Measurements from ENCODE around the gene CTNND2. TPM values are rescaled to one million over a fixed set of nuclear protein-coding genes. Genes with fewer than 3 reads are reported as not detected.

CTNND2 gene
- polyA plus RNA-seq, 1 donor from 2014 or later = 67.0 TPM

- no peak overlapping the region for H3K27ac ChIP-seq (ENCODE audit: low read length)
- H4K20me1 ChIP-seq (ENCODE audit: insufficient read depth) = no peaks in the 10 kb centered on the region
- H3K9me2 ChIP-seq (ENCODE audit: insufficient read depth, low read length) = no peaks in the 10 kb centered on the region
- no peaks in the 10 kb centered on the region for H3K79me2 ChIP-seq (replicated peaks; ENCODE audit: insufficient read depth, low read length)
- no peaks in the 10 kb centered on the region for H3F3A ChIP-seq (ENCODE audit: insufficient read depth, low read length, poor library complexity, severe bottlenecking)
- H2AFZ ChIP-seq (ENCODE audit: low read depth, low read length) = no peak overlapping the region
- no peaks in the 10 kb centered on the region for H3K9me3 ChIP-seq (ENCODE audit: low read length)
- H3K27me3 ChIP-seq (ENCODE audit: insufficient read depth, low read depth, low read length) = no peaks in the 10 kb centered on the region
- peaks cover 5% of the 10 kb centered on the region for H3K36me3 ChIP-seq (ENCODE audit: insufficient read depth, low read length)
- H3K4me2 ChIP-seq (ENCODE audit: low read length) = no peak overlapping the region
- TF ChIP-seq RAD21 (conservative IDR thresholded peaks at IDR 0.05) (no peak), EP300 (conservative IDR thresholded peaks at IDR 0.05; ENCODE audit: poor library complexity, severe bottlenecking) (no peak), POLR2AphosphoS5 (IDR thresholded peaks at IDR 0.05) (no peak), TAF1 (IDR thresholded peaks at IDR 0.05; ENCODE audit: low read depth) (no peak), EZH2 (IDR thresholded peaks at IDR 0.05; ENCODE audit: borderline replicate concordance, insufficient read depth, low read length, poor library complexity, severe bottlenecking) (no peak), REST (IDR thresholded peaks at IDR 0.05; ENCODE audit: borderline replicate concordance) (no peak), SMC3 (conservative IDR thresholded peaks at IDR 0.05; ENCODE audit: poor library complexity) (no peak), MXI1 (conservative IDR thresholded peaks at IDR 0.05; ENCODE audit: poor library complexity, severe bottlenecking) (no peak), CTCF (IDR thresholded peaks at IDR 0.05; ENCODE audit: poor library complexity, severe bottlenecking) (no peak)
- no peak overlapping the region for H3K9ac ChIP-seq (ENCODE audit: low read length)
- H3K4me3 ChIP-seq (ENCODE audit: low read length) = no peak overlapping the region
Observed at GRCh38 chr5:11197726-11198125, 706.5 kb downstream of the CTNND2 start.

GRCh38 chr5:11191673-11192072 is 712.6 kb downstream of the CTNND2 start:
- Histone ChIP-seq H3K36me3 (ENCODE audit: insufficient read depth, low read length) (no peaks in the 10 kb centered on the region), H3K27ac (ENCODE audit: low read length) (no peak overlapping the region), H3K27me3 (ENCODE audit: insufficient read depth, low read depth, low read length) (no peaks in the 10 kb centered on the region), H3F3A (ENCODE audit: insufficient read depth, low read length, poor library complexity, severe bottlenecking) (no peaks in the 10 kb centered on the region), H3K9me3 (ENCODE audit: low read length) (no peaks in the 10 kb centered on the region), H2AFZ (ENCODE audit: low read depth, low read length) (no peak overlapping the region), H3K4me3 (ENCODE audit: low read length) (no peak overlapping the region), H3K4me2 (ENCODE audit: low read length) (no peak overlapping the region), H4K20me1 (ENCODE audit: insufficient read depth) (no peaks in the 10 kb centered on the region), H3K79me2 (replicated peaks; ENCODE audit: insufficient read depth, low read length) (no peaks in the 10 kb centered on the region), H3K9me2 (ENCODE audit: insufficient read depth, low read length) (no peaks in the 10 kb centered on the region), H3K9ac (ENCODE audit: low read length) (no peak overlapping the region)
- TF ChIP-seq MXI1 (conservative IDR thresholded peaks at IDR 0.05; ENCODE audit: poor library complexity, severe bottlenecking) = no peak
- TF ChIP-seq POLR2AphosphoS5 (IDR thresholded peaks at IDR 0.05) = no peak
